ENCODE data around the gene GARNL3.

Gene GARNL3

DNA sequence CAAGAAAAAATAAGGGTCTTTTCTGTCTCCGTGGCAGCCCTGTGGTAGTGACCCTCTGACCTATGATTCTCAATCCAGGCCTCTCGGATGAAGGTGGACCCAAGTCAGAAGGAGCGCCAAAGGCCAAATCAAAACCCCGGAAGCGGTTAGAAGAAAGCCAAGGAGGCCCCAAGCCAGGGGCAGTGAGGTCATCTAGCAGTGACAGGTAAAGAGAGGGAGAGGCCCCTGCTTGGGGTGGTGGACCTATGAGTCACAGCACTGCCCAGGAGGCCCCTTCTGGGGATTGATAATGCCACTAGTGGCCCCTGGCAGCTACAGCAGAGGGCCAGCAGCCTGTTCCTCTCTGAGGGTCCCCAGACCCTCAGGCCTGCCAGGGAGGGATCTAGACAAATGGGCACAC is 126.0 kb downstream of the GARNL3 start (continued):
- TF ChIP-seq ZNF37A (tag by site-specific recombination; IDR thresholded peaks at IDR 0.05): no peak
- peak; percentile 32; the same call in 1 of the 2 replicates for TF ChIP-seq TCF7L2 (IDR thresholded peaks at IDR 0.05; ENCODE audit: borderline replicate concordance, low read depth, low read length)
- no peak for TF ChIP-seq BCL11B (tag by site-specific recombination; IDR thresholded peaks at IDR 0.05; ENCODE audit: low read depth)
- no peak for TF ChIP-seq ZNF248 (tag by site-specific recombination; IDR thresholded peaks at IDR 0.05)
- TF ChIP-seq ZFHX2 (tag by site-specific recombination; conservative IDR thresholded peaks at IDR 0.05): no peak
- no peak for TF ChIP-seq ZSCAN16 (tag by site-specific recombination; IDR thresholded peaks at IDR 0.05)
- no peak for TF ChIP-seq WT1 (tag by site-specific recombination; IDR thresholded peaks at IDR 0.05)
- TF ChIP-seq, protein P1, sequence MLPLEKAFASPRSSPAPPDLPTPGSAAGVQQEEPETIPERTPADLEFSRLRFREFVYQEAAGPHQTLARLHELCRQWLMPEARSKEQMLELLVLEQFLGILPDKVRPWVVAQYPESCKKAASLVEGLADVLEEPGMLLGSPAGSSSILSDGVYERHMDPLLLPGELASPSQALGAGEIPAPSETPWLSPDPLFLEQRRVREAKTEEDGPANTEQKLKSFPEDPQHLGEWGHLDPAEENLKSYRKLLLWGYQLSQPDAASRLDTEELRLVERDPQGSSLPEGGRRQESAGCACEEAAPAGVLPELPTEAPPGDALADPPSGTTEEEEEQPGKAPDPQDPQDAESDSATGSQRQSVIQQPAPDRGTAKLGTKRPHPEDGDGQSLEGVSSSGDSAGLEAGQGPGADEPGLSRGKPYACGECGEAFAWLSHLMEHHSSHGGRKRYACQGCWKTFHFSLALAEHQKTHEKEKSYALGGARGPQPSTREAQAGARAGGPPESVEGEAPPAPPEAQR (tag by site-specific recombination; IDR thresholded peaks at IDR 0.05): no peak
- TF ChIP-seq ZNF221 (tag by site-specific recombination; IDR thresholded peaks at IDR 0.05; ENCODE audit: borderline replicate concordance): no peak
- no peak for TF ChIP-seq ZNF138 (tag by site-specific recombination; IDR thresholded peaks at IDR 0.05; ENCODE audit: borderline replicate concordance)

DNA sequence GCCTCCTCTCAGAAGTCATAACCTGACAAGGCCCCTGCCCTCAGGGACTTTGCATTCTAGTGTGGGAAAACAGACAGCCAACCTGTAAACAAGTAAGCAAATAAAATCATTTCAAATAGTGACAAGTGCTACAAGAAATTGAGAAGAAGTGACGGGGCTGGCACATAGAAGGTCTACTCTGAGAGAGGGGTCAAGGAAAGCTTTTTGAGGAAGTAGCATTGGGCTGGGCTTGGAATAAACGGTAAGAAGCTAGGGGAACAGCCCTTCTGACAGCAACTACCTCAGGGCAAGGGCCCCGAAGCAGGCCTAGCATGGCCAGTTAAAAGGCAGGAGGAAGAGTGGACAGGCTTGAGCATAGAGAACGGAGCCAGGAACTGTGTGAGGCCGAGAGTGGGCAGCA is 127.6 kb downstream of the GARNL3 start:
- no peak overlapping the region for H3K27ac ChIP-seq (ENCODE audit: extremely low read depth, low read depth, low read length)
- TF ChIP-seq YY1 (tag by site-specific recombination; IDR thresholded peaks at IDR 0.05) (no peak), ZNF501 (tag by site-specific recombination; IDR thresholded peaks at IDR 0.05) (no peak), ZNF248 (tag by site-specific recombination; IDR thresholded peaks at IDR 0.05) (no peak), ZNF324 (tag by site-specific recombination; IDR thresholded peaks at IDR 0.05) (no peak), ZNF621 (tag by site-specific recombination; IDR thresholded peaks at IDR 0.05) (no peak), ZNF302 (tag by site-specific recombination; IDR thresholded peaks at IDR 0.05; ENCODE audit: low read depth) (no peak), TCF7L2 (IDR thresholded peaks at IDR 0.05; ENCODE audit: borderline replicate concordance, low read depth, low read length) (no peak)
- POLR2A ChIA-PET: interaction anchor here (0.5 to 1.0 kb wide), 2 partner anchors 32 to 439 kb away, joined by 5 to 7 read pairs; partner anchors contain the start of gene ZNF79
- no peak overlapping the region for H3K4me3 ChIP-seq (ENCODE audit: low read depth, low read length)
- CTCF ChIA-PET: interaction anchor here (1.0 kb wide), 1 partner anchor 20 kb away, joined by 3 read pairs; no protein-coding TSS in a partner anchor
- H3K36me3 ChIP-seq (ENCODE audit: control insufficient read depth in 2 of 2, insufficient read depth in 1 of 2, low read length in 2 of 2): no peaks in the 10 kb centered on the region
- H3K9me3 ChIP-seq (ENCODE audit: control insufficient read depth, insufficient read depth, low read depth, low read length): no peaks in the 10 kb centered on the region
- peaks cover 15% of the 10 kb centered on the region for H3K4me1 ChIP-seq (ENCODE audit: control insufficient read depth, insufficient read depth, low read length)

DNA sequence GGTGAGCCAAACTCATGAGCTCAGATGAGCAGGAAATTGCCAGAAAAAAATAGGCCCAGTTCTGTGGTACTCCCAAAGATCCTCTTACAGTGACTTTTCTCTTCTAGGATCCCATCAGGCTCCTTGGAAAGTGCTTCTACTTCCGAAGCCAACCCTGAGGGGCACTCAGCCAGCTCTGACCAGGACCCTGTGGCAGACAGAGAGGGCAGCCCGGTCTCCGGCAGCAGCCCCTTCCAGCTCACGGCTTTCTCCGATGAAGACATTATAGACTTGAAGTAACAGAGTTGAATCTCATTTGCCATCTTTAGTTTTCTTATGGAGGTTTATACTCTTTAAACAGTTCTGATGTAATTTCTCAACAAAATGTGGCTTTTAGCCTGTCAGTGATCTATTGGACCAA is 128.4 kb downstream of the GARNL3 start:
- Histone ChIP-seq H3K36me3 (ENCODE audit: control insufficient read depth in 2 of 2, insufficient read depth in 1 of 2, low read length in 2 of 2) (no peaks in the 10 kb centered on the region), H3K4me1 (ENCODE audit: control insufficient read depth, insufficient read depth, low read length) (peaks cover 16% of the 10 kb centered on the region), H3K27ac (ENCODE audit: extremely low read depth, low read depth, low read length) (no peak overlapping the region), H3K9me3 (ENCODE audit: control insufficient read depth, insufficient read depth, low read depth, low read length) (no peaks in the 10 kb centered on the region), H3K4me3 (ENCODE audit: low read depth, low read length) (no peak overlapping the region)
- POLR2A ChIA-PET: interaction anchor here (0.5 to 1.0 kb wide), 2 partner anchors 31 to 439 kb away, joined by 5 to 7 read pairs; partner anchors contain the start of gene ZNF79
- CTCF ChIA-PET: interaction anchor here (0.7 to 1.2 kb wide), 4 partner anchors 10 to 171 kb away, joined by 3 to 5 read pairs (median 4); no protein-coding TSS in a partner anchor
- TF ChIP-seq, protein P2, sequence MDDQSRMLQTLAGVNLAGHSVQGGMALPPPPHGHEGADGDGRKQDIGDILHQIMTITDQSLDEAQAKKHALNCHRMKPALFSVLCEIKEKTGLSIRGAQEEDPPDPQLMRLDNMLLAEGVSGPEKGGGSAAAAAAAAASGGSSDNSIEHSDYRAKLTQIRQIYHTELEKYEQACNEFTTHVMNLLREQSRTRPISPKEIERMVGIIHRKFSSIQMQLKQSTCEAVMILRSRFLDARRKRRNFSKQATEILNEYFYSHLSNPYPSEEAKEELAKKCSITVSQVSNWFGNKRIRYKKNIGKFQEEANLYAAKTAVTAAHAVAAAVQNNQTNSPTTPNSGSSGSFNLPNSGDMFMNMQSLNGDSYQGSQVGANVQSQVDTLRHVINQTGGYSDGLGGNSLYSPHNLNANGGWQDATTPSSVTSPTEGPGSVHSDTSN (CRISPR knock-in tag; IDR thresholded peaks at IDR 0.05): no peak
- no peak for TF ChIP-seq ZNF654 (tag by site-specific recombination; IDR thresholded peaks at IDR 0.05; ENCODE audit: low read depth)

DNA sequence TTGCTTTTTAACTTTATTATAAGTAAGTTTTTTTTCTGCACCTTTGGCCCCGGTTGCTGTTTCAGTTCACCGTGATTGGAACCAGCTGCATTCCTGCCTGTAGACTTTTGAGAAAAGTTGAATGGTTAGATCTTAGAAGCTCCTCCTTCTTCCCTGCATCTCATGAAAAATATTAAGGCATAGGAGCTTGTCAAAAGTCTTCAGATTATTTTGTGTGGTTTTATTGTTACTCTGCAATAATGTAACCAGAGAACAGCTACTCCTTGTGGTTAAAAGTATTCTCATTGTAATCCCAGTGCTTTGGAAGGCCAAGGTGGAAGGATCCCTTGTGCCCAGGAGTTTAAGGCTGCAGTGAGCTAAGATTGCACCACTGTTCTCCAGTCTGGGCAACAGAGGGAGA is 129.1 kb downstream of the GARNL3 start:
- ChIA-PET POLR2A (no interaction called here), CTCF (interaction anchor here (0.7 to 1.4 kb wide), 7 partner anchors 9 to 341 kb away, joined by 3 to 5 read pairs (median 3); partner anchors contain the start of gene TOR2A)
- Histone ChIP-seq H3K4me3 (ENCODE audit: low read depth, low read length) (no peak overlapping the region), H3K4me1 (ENCODE audit: control insufficient read depth, insufficient read depth, low read length) (peaks cover 17% of the 10 kb centered on the region), H3K27ac (ENCODE audit: extremely low read depth, low read depth, low read length) (no peak overlapping the region), H3K9me3 (ENCODE audit: control insufficient read depth, insufficient read depth, low read depth, low read length) (no peaks in the 10 kb centered on the region), H3K36me3 (ENCODE audit: control insufficient read depth in 2 of 2, insufficient read depth in 1 of 2, low read length in 2 of 2) (no peaks in the 10 kb centered on the region)
- TF ChIP-seq, protein P3, sequence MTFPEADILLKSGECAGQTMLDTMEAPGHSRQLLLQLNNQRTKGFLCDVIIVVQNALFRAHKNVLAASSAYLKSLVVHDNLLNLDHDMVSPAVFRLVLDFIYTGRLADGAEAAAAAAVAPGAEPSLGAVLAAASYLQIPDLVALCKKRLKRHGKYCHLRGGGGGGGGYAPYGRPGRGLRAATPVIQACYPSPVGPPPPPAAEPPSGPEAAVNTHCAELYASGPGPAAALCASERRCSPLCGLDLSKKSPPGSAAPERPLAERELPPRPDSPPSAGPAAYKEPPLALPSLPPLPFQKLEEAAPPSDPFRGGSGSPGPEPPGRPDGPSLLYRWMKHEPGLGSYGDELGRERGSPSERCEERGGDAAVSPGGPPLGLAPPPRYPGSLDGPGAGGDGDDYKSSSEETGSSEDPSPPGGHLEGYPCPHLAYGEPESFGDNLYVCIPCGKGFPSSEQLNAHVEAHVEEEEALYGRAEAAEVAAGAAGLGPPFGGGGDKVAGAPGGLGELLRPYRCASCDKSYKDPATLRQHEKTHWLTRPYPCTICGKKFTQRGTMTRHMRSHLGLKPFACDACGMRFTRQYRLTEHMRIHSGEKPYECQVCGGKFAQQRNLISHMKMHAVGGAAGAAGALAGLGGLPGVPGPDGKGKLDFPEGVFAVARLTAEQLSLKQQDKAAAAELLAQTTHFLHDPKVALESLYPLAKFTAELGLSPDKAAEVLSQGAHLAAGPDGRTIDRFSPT (tag by site-specific recombination; IDR thresholded peaks at IDR 0.05): no peak
- no peak for TF ChIP-seq ZNF529 (tag by site-specific recombination; IDR thresholded peaks at IDR 0.05; ENCODE audit: insufficient replicate concordance)
- TF ChIP-seq, protein P4, sequence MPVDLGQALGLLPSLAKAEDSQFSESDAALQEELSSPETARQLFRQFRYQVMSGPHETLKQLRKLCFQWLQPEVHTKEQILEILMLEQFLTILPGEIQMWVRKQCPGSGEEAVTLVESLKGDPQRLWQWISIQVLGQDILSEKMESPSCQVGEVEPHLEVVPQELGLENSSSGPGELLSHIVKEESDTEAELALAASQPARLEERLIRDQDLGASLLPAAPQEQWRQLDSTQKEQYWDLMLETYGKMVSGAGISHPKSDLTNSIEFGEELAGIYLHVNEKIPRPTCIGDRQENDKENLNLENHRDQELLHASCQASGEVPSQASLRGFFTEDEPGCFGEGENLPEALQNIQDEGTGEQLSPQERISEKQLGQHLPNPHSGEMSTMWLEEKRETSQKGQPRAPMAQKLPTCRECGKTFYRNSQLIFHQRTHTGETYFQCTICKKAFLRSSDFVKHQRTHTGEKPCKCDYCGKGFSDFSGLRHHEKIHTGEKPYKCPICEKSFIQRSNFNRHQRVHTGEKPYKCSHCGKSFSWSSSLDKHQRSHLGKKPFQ (tag by site-specific recombination; IDR thresholded peaks at IDR 0.05): no peak
- no peak for TF ChIP-seq ZBTB1 (tag by site-specific recombination; IDR thresholded peaks at IDR 0.05)
- TF ChIP-seq ZBTB21 (tag by site-specific recombination; IDR thresholded peaks at IDR 0.05): no peak
- no peak for TF ChIP-seq ZNF747 (tag by site-specific recombination; IDR thresholded peaks at IDR 0.05)
- TF ChIP-seq PRDM1 (tag by site-specific recombination; IDR thresholded peaks at IDR 0.05): no peak
- no peak for TF ChIP-seq ZNF354C (tag by site-specific recombination; IDR thresholded peaks at IDR 0.05; ENCODE audit: borderline replicate concordance, low read depth)
